Heart left ventricle (tissue), 16 donors: Measurements from ENCODE around the gene F7. TPM values are rescaled to one million over a fixed set of nuclear protein-coding genes. Genes with fewer than 3 reads are reported as not detected.

Source experiments
- ATAC-seq, 4 donors: fragments of 200-7000 bp; cut with Tn5 transposase; one replicate each; pipeline ENCODE4 v1.9.1; 2020 to 2022; ENCODE audit warnings: moderate library complexity in 4 of 4, mild to moderate bottlenecking in 3 of 4, moderate number of reproducible peaks in 1 of 4
- DNase-seq, 5 donors: peaks; one replicate each; pipeline ENCODE4 v3.0.0-alpha.2; 2020
- H3K27ac ChIP-seq, 12 donors: fragments of 200-600 bp; sonication (generic) in 4 of 12; one replicate each; pipeline versions ENCODE4 v1.5.0 to v1.8.0; 2016 to 2022; ENCODE audit warnings: mild to moderate bottlenecking in 2 of 12
- H3K27me3 ChIP-seq, 9 donors: fragments of 200-600 bp; sonication (generic) in 2 of 9; one replicate each; pipeline versions ENCODE4 v1.5.1 to v1.8.0; 2016 to 2022; ENCODE audit warnings: mild to moderate bottlenecking in 3 of 9
- H3K36me3 ChIP-seq, 9 donors: fragments of 200-600 bp; sonication (generic) in 2 of 9; one replicate each; pipeline versions ENCODE4 v1.5.0 to v1.8.0; 2018 to 2022; ENCODE audit warnings: mild to moderate bottlenecking in 2 of 9
- H3K4me1 ChIP-seq, 12 donors: fragments of 200-600 bp; sonication (generic) in 4 of 12; one replicate each; pipeline versions ENCODE4 v1.5.0 to v1.8.0; 2016 to 2022; ENCODE audit warnings: mild to moderate bottlenecking in 3 of 12
- H3K4me3 ChIP-seq, 12 donors: fragments of 200-600 bp; sonication (generic) in 4 of 12; one replicate each; pipeline versions ENCODE4 v1.5.0 to v1.8.0; 2017 to 2022; ENCODE audit warnings: mild to moderate bottlenecking in 9 of 12, moderate library complexity in 4 of 12
- H3K9me3 ChIP-seq, 12 donors: fragments of 200-600 bp; sonication (generic) in 4 of 12; one replicate each; pipeline versions ENCODE4 v1.5.0 to v1.8.0; 2016 to 2022; ENCODE audit warnings: mild to moderate bottlenecking in 1 of 12
- CTCF ChIP-seq, 12 donors: fragments of 200-600 bp; sonication (generic) in 4 of 12; IDR thresholded peaks; one replicate each; pipeline versions ENCODE4 v1.5.0 to v1.8.0; 2018 to 2022; ENCODE audit warnings: antibody characterized with exemption in 12 of 12, mild to moderate bottlenecking in 5 of 12
- POLR2A ChIP-seq, 2 donors: fragments of 450-650 bp; IDR thresholded peaks; one replicate each; pipeline ENCODE4 v1.6.1; 2017; ENCODE audit warnings: antibody characterized with exemption in 2 of 2, mild to moderate bottlenecking in 2 of 2, moderate library complexity in 2 of 2
- WGBS, 4 donors: extraction: QIAGEN DNeasy Blood & Tissue Kit in 2 of 4; methylation state at CpG; one replicate each; pipeline versions ENCODE4 v1.1.5 to v1.1.7; 2013 to 2018; 5-methylcytosine and 5-hydroxymethylcytosine counted together
- intact Hi-C, 10 donors: fragments of 100-400 bp; cut with DNase I; formaldehyde crosslinking; loops; one replicate each; pipeline versions ENCODE4 v1.11.1 to v1.14.2; 2022
- polyA plus RNA-seq, 2 donors: library from polyadenylated mRNA; stranded (reverse); fragments of 200-250 nt; gene quantifications; one replicate each; pipeline ENCODE4 v1.2.3, GENCODE V29; 2013
- total RNA-seq, 9 donors: library from RNA; depleted of rRNA in 2 of 9; stranded (reverse); fragments of >200 nt in 2 of 9; fragmentation: NEBNext Ultra II Directional in 3 of 9; extraction: Animal tissue kit (Norgen Biotek cat#: 25700) in 3 of 9; gene quantifications; one replicate each; pipeline versions ENCODE4 v1.1.0 to v1.2.4, GENCODE V29; 2016 to 2023
- donor health status: ischemic (EF 13 %, LVEDD 7.1; RV severe dilation, severe dysfunction).
- donor health status: healthy with polysubstance abuse.
- donor health status: DM: no; HTN: yes; CAD: no.
- donor health status: DM: no; HTN: no; CAD: no.
- donor health status: ischemic (EF 25% LVEDD 6.9; RV normal size, moderate dysfunction).
- donor health status: ischemic (EF 25% LVEDD 5.7; RV mildly dilated, moderate dysfunction).
- donor health status: healthy.
- donor health status: DM: yes; HTN: yes; CAD: no.
- donor health status: ischemic (EF 35%, LVEDD 5.7; RV mildly dilated, moderate dysfunction).
- donor health status: nonischemic (EF 11% LVEDD 7.7; RV severe dilation, severe dysfunction).
- donor health status: DM: yes; HTN: yes; CAD: no.
- donor health status: PGD.
- donor health status: ischemic (EF 29% LVEDD 5.4; RV normal size, mild dysfunction).
- donor health status: nonischemic (EF 23%, LVEDD 6.1; RV moderate dilation, normal function).

Gene F7
- total and polyA plus RNA-seq, 11 donors = 0.01 to 0.41 (median 0.13) TPM; not detected in 7

- ATAC-seq (no peak), DNase-seq (peak in 2 of 5 donors; percentile 19 to 50)
- Histone ChIP-seq H3K27me3 (no peaks in the 10 kb centered on the region), H3K4me1 (no peaks in the 10 kb centered on the region), H3K36me3 (peaks cover 0 to 55% (median 14%) of the 10 kb centered on the region in 9 donors), H3K27ac (no peak overlapping the region), H3K9me3 (no peaks in the 10 kb centered on the region), H3K4me3 (no peak overlapping the region)
- TF ChIP-seq POLR2A (IDR thresholded peaks at IDR 0.05) = no peak
- TF ChIP-seq CTCF (IDR thresholded peaks at IDR 0.05) = no peak
- 86 to 94% (median 90%) methylated on average over 8 to 19 of the region's 19 CpGs for WGBS, 4 donors
- intact Hi-C loops = no loop called here
Measured at GRCh38 chr13:113066746-113067145, 38.8 kb upstream of the F7 start.

GRCh38 chr13:113069861-113070805 lies 35.5 kb upstream of the F7 start:
- no peaks in the 10 kb centered on the region for H3K4me1 ChIP-seq
- H3K9me3 ChIP-seq = peaks cover 0 to 3% (median 0%) of the 10 kb centered on the region in 12 donors
- H3K36me3 ChIP-seq = peaks cover 0 to 51% (median 20%) of the 10 kb centered on the region in 9 donors
- peak in 2 of 5 donors; percentile 14 to 59 for DNase-seq
- 89 to 90% (median 89%) methylated on average over 26 to 41 of the region's 41 CpGs for WGBS, 4 donors
- H3K27me3 ChIP-seq = no peaks in the 10 kb centered on the region
- H3K27ac ChIP-seq = no peak overlapping the region
- peak in 1 of 4 donors; percentile 34 for ATAC-seq
- H3K4me3 ChIP-seq = no peak overlapping the region
- TF ChIP-seq CTCF (IDR thresholded peaks at IDR 0.05) (no peak), POLR2A (IDR thresholded peaks at IDR 0.05) (no peak)
- intact Hi-C loops = no loop called here

GRCh38 chr13:113070855-113071254 lies 34.7 kb upstream of the F7 start:
- DNase-seq = peak in 1 of 5 donors; percentile 8
- Histone ChIP-seq H3K27me3 (no peaks in the 10 kb centered on the region), H3K4me1 (no peaks in the 10 kb centered on the region), H3K27ac (no peak overlapping the region), H3K9me3 (peaks cover 0 to 3% (median 0%) of the 10 kb centered on the region in 12 donors), H3K4me3 (no peak overlapping the region), H3K36me3 (peaks cover 0 to 50% (median 22%) of the 10 kb centered on the region in 9 donors)
- TF ChIP-seq CTCF (IDR thresholded peaks at IDR 0.05) = no peak
- TF ChIP-seq POLR2A (IDR thresholded peaks at IDR 0.05) = no peak
- no peak for ATAC-seq
- intact Hi-C loops = no loop called here
- WGBS, 4 donors = 79 to 85% (median 83%) methylated on average over 8 of the region's 8 CpGs

- H3K36me3 ChIP-seq = peaks cover 0 to 60% (median 33%) of the 10 kb centered on the region in 9 donors
- no peaks in the 10 kb centered on the region for H3K4me1 ChIP-seq
- intact Hi-C loops = no loop called here
- 81 to 87% (median 84%) methylated on average over 3 of the region's 3 CpGs for WGBS, 4 donors
- ATAC-seq (no peak), DNase-seq (no peak)
- H3K4me3 ChIP-seq = no peak overlapping the region
- H3K9me3 ChIP-seq = peaks cover 0 to 3% (median 0%) of the 10 kb centered on the region in 12 donors
- no peak for TF ChIP-seq CTCF (IDR thresholded peaks at IDR 0.05)
- H3K27me3 ChIP-seq = no peaks in the 10 kb centered on the region
- no peak overlapping the region for H3K27ac ChIP-seq
Measured at GRCh38 chr13:113072376-113072775, 33.2 kb upstream of the F7 start.
